MM.1S (cell line): Measurements from ENCODE around the gene TMEM123.

ENCODE experiments used
- DNase-seq: peaks from one replicate; pipeline ENCODE4 v3.0.0-alpha.2; 2015
- H2AFZ ChIP-seq: fragments of 300-600 bp; sonication (generic); 2 replicates; pipeline ENCODE4 v1.6.0; 2016; ENCODE audit warnings: antibody characterized with exemption, low read length
- H3F3A ChIP-seq: fragments of 300-600 bp; sonication (generic); 2 replicates; pipeline ENCODE4 v1.6.1; 2016; ENCODE audit warnings: mild to moderate bottlenecking, antibody characterized with exemption, low read length, moderate library complexity, mixed read lengths; ENCODE audit not compliant: insufficient read depth
- H3K27ac ChIP-seq: fragments of 300-600 bp; sonication (generic); 2 replicates; pipeline ENCODE4 v1.5.1; 2016; ENCODE audit warnings: mild to moderate bottlenecking, low read length
- H3K27me3 ChIP-seq: fragments of 300-600 bp; sonication (generic); replicated peaks from 2 replicates; pipeline ENCODE4 v1.6.0; 2016; ENCODE audit warnings: low read length; ENCODE audit not compliant: insufficient read depth
- H3K36me3 ChIP-seq: fragments of 300-600 bp; sonication (generic); replicated peaks from 2 replicates; pipeline ENCODE4 v1.6.1; 2016; ENCODE audit warnings: mild to moderate bottlenecking, low read length, mixed read lengths; ENCODE audit not compliant: insufficient read depth
- H3K4me1 ChIP-seq: fragments of 300-600 bp; sonication (generic); 2 replicates; pipeline ENCODE4 v1.6.1; 2016; ENCODE audit warnings: low read length, mixed read lengths
- H3K4me2 ChIP-seq: fragments of 300-600 bp; sonication (generic); 2 replicates; pipeline ENCODE4 v1.6.0; 2016; ENCODE audit warnings: low read depth, low read length
- H3K4me3 ChIP-seq: fragments of 300-600 bp; sonication (generic); 2 replicates; pipeline ENCODE4 v1.5.1; 2016; ENCODE audit warnings: low read length, mixed read lengths
- H3K79me2 ChIP-seq: fragments of 300-600 bp; sonication (generic); 2 replicates; pipeline ENCODE4 v1.6.1; 2016; ENCODE audit warnings: mixed run types, low read length, mixed read lengths
- H3K9ac ChIP-seq: fragments of 300-600 bp; sonication (generic); 2 replicates; pipeline ENCODE4 v1.6.1; 2016; ENCODE audit warnings: low read length, mixed read lengths
- H3K9me2 ChIP-seq: fragments of 300-600 bp; sonication (generic); replicated peaks from 2 replicates; pipeline ENCODE4 v1.6.1; 2016; ENCODE audit warnings: mild to moderate bottlenecking, low read length, mixed read lengths; ENCODE audit not compliant: insufficient read depth
- H3K9me3 ChIP-seq: fragments of 300-600 bp; sonication (generic); replicated peaks from 2 replicates; pipeline ENCODE4 v1.6.1; 2016; ENCODE audit warnings: mild to moderate bottlenecking, low read length, mixed read lengths; ENCODE audit not compliant: insufficient read depth
- H4K20me1 ChIP-seq: fragments of 300-600 bp; sonication (generic); 2 replicates; pipeline ENCODE4 v1.6.1; 2016; ENCODE audit warnings: mild to moderate bottlenecking, low read length, moderate library complexity, mixed read lengths; ENCODE audit not compliant: insufficient read depth
- EZH2 ChIP-seq: fragments of 300-600 bp; sonication (generic); optimal IDR thresholded peaks from 2 replicates; pipeline ENCODE3; 2017; ENCODE audit warnings: low read depth, mild to moderate bottlenecking, antibody characterized with exemption, low read length, mixed read lengths
- EZH2phosphoT487 ChIP-seq: fragments of 300-600 bp; sonication (generic); IDR thresholded peaks from 2 replicates; pipeline ENCODE4 v1.6.1; 2018; ENCODE audit warnings: antibody characterized with exemption, low read length
- TF ChIP-seq, protein P1 (sequence below): fragments of 300-600 bp; sonication (generic); IDR thresholded peaks from 2 replicates; pipeline ENCODE4 v1.5.1; 2016; ENCODE audit warnings: antibody characterized with exemption, low read length, mixed read lengths

Gene TMEM123

DNA sequence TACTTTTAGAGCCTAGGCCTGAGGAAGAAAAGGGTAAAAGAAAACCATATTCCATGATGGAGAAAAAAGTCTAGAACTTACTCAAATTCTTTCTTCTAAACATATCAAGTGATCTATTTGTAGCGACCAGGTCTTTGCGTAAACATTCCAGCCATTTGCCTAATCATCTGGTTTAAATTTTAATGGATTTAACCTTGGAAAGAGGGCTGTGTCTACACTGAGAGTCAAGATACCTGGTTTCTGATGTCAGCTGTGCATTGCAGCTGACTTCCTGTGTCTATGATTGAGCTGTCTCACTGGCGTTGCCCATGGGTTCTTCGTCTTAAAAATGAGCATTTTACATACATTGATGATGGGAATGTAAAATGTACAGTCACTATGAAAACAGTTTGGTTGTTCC, 10.0 kb upstream of the TMEM123 start:
- no peak overlapping the region for H3K4me3 ChIP-seq
- no peaks in the 10 kb centered on the region for H3F3A ChIP-seq
- no peaks in the 10 kb centered on the region for H3K9me2 ChIP-seq
- no peaks in the 10 kb centered on the region for H3K9me3 ChIP-seq
- H3K9ac ChIP-seq: no peak overlapping the region
- no peak overlapping the region for H3K4me2 ChIP-seq
- no peaks in the 10 kb centered on the region for H3K27me3 ChIP-seq
- no peaks in the 10 kb centered on the region for H4K20me1 ChIP-seq
- peak; percentile 3 for DNase-seq
- no peak overlapping the region for H3K27ac ChIP-seq
- no peaks in the 10 kb centered on the region for H3K4me1 ChIP-seq
- H3K79me2 ChIP-seq: no peaks in the 10 kb centered on the region
- no peaks in the 10 kb centered on the region for H3K36me3 ChIP-seq
- no peak for TF ChIP-seq EZH2phosphoT487
- no peak overlapping the region for H2AFZ ChIP-seq

DNA sequence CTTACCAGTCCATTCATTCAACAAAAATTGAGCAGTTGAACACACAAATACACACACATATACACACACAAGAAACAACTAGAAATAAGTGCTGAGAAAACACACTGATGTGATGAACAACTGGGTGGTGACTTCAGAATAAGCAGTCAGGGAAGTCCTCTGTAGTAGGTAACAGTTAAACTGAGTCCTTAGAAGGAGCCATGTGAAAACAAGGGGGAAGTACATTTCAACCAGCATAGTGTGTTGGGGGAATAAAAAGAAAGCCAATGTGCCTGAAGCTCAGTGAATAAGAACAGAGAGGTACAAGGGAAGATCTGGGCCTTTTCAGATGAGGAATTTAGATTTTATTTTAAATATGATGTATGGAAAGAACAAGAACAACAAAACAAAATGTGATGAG, 6.8 kb upstream of the TMEM123 start:
- no peak for DNase-seq
- no peaks in the 10 kb centered on the region for H4K20me1 ChIP-seq
- no peaks in the 10 kb centered on the region for H3K9me2 ChIP-seq
- H3K36me3 ChIP-seq: no peaks in the 10 kb centered on the region
- no peaks in the 10 kb centered on the region for H3F3A ChIP-seq
- H3K4me2 ChIP-seq: no peak overlapping the region
- H3K27ac ChIP-seq: no peak overlapping the region
- TF ChIP-seq EZH2 (no peak), EZH2phosphoT487 (no peak)
- TF ChIP-seq, protein P1, sequence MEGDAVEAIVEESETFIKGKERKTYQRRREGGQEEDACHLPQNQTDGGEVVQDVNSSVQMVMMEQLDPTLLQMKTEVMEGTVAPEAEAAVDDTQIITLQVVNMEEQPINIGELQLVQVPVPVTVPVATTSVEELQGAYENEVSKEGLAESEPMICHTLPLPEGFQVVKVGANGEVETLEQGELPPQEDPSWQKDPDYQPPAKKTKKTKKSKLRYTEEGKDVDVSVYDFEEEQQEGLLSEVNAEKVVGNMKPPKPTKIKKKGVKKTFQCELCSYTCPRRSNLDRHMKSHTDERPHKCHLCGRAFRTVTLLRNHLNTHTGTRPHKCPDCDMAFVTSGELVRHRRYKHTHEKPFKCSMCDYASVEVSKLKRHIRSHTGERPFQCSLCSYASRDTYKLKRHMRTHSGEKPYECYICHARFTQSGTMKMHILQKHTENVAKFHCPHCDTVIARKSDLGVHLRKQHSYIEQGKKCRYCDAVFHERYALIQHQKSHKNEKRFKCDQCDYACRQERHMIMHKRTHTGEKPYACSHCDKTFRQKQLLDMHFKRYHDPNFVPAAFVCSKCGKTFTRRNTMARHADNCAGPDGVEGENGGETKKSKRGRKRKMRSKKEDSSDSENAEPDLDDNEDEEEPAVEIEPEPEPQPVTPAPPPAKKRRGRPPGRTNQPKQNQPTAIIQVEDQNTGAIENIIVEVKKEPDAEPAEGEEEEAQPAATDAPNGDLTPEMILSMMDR: no peak
- no peak overlapping the region for H2AFZ ChIP-seq
- no peak overlapping the region for H3K4me3 ChIP-seq
- no peaks in the 10 kb centered on the region for H3K27me3 ChIP-seq
- no peaks in the 10 kb centered on the region for H3K4me1 ChIP-seq
- no peaks in the 10 kb centered on the region for H3K9me3 ChIP-seq
- H3K9ac ChIP-seq: no peak overlapping the region
- no peaks in the 10 kb centered on the region for H3K79me2 ChIP-seq

DNA sequence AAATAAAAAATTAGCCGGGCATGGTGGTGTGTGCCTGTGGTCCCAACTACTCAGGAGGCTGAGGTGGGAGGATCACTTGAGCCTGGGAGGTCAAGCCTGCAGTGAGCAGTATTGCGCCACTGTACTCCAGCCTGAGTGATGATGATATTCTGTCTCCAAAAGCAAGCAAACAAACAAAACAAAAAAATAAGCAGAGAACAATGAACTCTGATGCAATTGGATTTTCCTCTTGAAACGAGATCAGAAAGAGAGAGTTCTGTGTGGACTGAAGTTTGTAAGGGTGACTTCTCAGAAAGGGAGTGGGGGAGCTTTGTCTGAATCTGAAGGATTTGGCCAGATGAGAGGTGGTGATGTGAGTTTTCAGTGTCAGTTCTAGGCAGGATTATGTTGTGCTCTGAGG, 6.0 kb upstream of the TMEM123 start:
- H4K20me1 ChIP-seq: no peaks in the 10 kb centered on the region
- no peak overlapping the region for H3K4me2 ChIP-seq
- no peaks in the 10 kb centered on the region for H3K9me2 ChIP-seq
- H3K9me3 ChIP-seq: no peaks in the 10 kb centered on the region
- H3K9ac ChIP-seq: no peak overlapping the region
- H2AFZ ChIP-seq: no peak overlapping the region
- peaks cover 3% of the 10 kb centered on the region for H3F3A ChIP-seq
- no peak for DNase-seq
- H3K27ac ChIP-seq: no peak overlapping the region
- no peaks in the 10 kb centered on the region for H3K79me2 ChIP-seq
- peaks cover 4% of the 10 kb centered on the region for H3K4me1 ChIP-seq
- H3K27me3 ChIP-seq: no peaks in the 10 kb centered on the region
- H3K4me3 ChIP-seq: no peak overlapping the region
- no peak for TF ChIP-seq EZH2phosphoT487
- no peak for TF ChIP-seq EZH2
- TF ChIP-seq, protein P1: no peak
- H3K36me3 ChIP-seq: no peaks in the 10 kb centered on the region

DNA sequence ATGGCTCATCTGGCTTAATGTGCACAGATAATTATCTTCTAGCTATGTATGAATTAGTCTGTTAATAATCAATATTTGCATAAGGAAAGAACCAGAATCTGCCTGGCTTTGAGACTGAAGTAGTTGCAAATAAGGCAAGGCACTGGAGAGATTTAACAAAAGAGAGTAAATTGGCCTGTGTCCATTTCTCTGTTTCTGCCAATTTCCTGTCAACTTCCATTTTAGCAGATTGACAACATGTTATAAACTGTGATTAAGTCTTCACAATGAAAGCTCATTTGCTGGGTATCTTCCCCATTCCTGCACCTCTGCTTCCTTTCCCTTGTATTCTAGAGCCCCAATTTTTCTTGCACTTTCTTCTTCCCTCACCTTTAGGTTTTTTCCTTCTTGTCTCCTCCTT, 5.3 kb upstream of the TMEM123 start:
- Histone ChIP-seq H3K79me2 (no peaks in the 10 kb centered on the region), H3K4me3 (no peak overlapping the region), H3F3A (peaks cover 10% of the 10 kb centered on the region), H2AFZ (no peak overlapping the region), H3K9me2 (no peaks in the 10 kb centered on the region), H3K9me3 (no peaks in the 10 kb centered on the region), H3K4me2 (no peak overlapping the region), H3K27me3 (no peaks in the 10 kb centered on the region), H3K27ac (no peak overlapping the region), H3K9ac (no peak overlapping the region), H4K20me1 (no peaks in the 10 kb centered on the region), H3K4me1 (peaks cover 9% of the 10 kb centered on the region), H3K36me3 (no peaks in the 10 kb centered on the region)
- TF ChIP-seq, protein P1: no peak
- TF ChIP-seq EZH2: no peak
- no peak for TF ChIP-seq EZH2phosphoT487
- peak; percentile 4 for DNase-seq
